Measurements from ENCODE around the gene SPPL2A.

DNA sequence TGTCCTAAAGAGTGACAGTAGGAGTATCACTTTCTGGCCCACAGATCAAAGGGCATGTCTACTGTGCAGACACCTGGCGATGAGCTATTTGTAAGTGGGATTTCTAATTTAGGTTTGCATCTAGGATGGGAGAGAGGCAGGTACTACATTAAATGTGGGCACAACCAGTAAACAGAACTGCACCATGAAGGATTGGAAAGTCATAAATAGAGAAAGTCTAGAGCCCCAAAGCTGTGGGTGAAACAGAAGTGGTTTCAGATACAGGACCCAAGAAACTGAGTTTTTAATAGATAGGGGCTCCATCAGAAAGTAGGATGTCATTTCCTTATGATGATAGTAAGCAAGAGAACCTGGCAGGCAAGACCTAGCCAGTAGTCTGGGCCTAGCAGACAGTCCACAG lies 35.2 kb upstream of the SPPL2A start:
- TF ChIP-seq EZH2 (IDR thresholded peaks at IDR 0.05; ENCODE audit: borderline replicate concordance, low read depth, low read length, poor library complexity, severe bottlenecking) = no peak
- TF ChIP-seq, protein P1, sequence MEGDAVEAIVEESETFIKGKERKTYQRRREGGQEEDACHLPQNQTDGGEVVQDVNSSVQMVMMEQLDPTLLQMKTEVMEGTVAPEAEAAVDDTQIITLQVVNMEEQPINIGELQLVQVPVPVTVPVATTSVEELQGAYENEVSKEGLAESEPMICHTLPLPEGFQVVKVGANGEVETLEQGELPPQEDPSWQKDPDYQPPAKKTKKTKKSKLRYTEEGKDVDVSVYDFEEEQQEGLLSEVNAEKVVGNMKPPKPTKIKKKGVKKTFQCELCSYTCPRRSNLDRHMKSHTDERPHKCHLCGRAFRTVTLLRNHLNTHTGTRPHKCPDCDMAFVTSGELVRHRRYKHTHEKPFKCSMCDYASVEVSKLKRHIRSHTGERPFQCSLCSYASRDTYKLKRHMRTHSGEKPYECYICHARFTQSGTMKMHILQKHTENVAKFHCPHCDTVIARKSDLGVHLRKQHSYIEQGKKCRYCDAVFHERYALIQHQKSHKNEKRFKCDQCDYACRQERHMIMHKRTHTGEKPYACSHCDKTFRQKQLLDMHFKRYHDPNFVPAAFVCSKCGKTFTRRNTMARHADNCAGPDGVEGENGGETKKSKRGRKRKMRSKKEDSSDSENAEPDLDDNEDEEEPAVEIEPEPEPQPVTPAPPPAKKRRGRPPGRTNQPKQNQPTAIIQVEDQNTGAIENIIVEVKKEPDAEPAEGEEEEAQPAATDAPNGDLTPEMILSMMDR (conservative IDR thresholded peaks at IDR 0.05; ENCODE audit: low read depth, low read length) = no peak

Data from A673 (cell line).